ENCODE measurements around the gene NFKBIB. TPM values are rescaled to one million over a fixed set of nuclear protein-coding genes. Genes with fewer than 3 reads are reported as not detected.
"Not testable (repeated sequence)": the region's sequence is repeated elsewhere in the genome, so short reads cannot be mapped to it uniquely, and the experiment has no call there.

The NFKBIB gene
- 10 to 100 TPM; 10.0 to 31.1 (median 24.0) TPM for polyA plus RNA-seq

DNA sequence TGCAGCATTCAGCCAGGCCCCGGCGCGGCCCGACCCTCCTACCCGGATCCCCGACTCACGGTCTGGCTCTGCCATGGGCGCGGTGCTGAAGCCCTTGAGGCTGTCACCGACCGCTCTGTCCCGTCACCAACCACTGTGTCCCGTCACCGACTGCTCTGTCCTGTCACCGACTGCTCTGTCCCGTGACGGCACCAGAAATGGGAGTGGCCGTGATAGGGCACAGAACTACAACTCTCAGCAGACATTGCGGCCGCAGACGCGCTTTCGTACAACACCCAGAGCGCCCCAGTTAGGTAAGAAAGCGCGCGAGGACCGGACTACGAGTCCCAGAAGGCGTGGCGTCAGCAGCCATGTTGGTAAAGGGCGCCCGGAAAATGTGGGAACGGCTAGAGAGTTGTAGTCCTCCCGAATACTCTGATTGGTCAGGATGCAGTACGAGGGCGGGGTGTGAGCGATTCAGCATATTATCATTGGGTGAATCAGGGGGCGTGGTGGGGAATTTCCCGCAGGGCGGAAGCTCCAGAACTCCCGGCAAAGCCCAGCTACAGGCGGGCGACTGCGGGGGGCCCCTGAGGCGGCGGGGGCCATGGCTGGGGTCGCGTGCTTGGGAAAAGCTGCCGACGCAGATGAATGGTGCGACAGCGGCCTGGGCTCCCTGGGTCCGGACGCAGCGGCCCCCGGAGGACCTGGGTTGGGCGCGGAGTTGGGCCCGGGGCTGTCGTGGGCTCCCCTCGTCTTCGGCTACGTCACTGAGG lies at the start of gene NFKBIB, which contains the start of gene SIRT2:
Gene NFKBIB (plus strand): TSS at position 523 of the 755 bp plus-strand sequence. CDS start 64 bp downstream, at position 587.
Gene SIRT2 (minus strand): TSS at position 172 of the 755 bp plus-strand sequence. CDS start 97 bp downstream, at position 75.
- Mint-ChIP-seq H3K27me3 (ENCODE audit: low read depth in 3 of 3) (peaks cover 7 to 16% (median 8%) of the 10 kb centered on the region in 3 donors), H3K4me3 (peak within 1 kb of the TSS; percentile 91 to 98 (median 95)), H3K27ac (peak within 1 kb of the TSS; percentile 97 to 100 (median 100)), H3K36me3 (peaks cover 3 to 19% (median 9%) of the 10 kb centered on the region in 3 donors), H3K9me3 (no peaks in the 10 kb centered on the region), H3K4me1 (peaks cover 59 to 71% of the 10 kb centered on the region in 2 donors)
- peak; percentile 99 for DNase-seq

GRCh38 chr19:38850436-38850975 lies 49.3 kb upstream of the NFKBIB start:
- Mint-ChIP-seq H3K27ac (peak overlapping the region; percentile 98 to 100 (median 100)), H3K4me1 (peaks cover 55 to 56% of the 10 kb centered on the region in 2 donors), H3K9me3 (peaks cover 0 to 2% (median 0%) of the 10 kb centered on the region in 6 donors), H3K36me3 (peaks cover 11 to 27% (median 14%) of the 10 kb centered on the region in 3 donors), H3K27me3 (ENCODE audit: low read depth in 3 of 3) (peaks cover 36 to 52% (median 50%) of the 10 kb centered on the region in 3 donors), H3K4me3 (peak overlapping the region; percentile 88 to 98 (median 94))
- no peak for DNase-seq

DNA sequence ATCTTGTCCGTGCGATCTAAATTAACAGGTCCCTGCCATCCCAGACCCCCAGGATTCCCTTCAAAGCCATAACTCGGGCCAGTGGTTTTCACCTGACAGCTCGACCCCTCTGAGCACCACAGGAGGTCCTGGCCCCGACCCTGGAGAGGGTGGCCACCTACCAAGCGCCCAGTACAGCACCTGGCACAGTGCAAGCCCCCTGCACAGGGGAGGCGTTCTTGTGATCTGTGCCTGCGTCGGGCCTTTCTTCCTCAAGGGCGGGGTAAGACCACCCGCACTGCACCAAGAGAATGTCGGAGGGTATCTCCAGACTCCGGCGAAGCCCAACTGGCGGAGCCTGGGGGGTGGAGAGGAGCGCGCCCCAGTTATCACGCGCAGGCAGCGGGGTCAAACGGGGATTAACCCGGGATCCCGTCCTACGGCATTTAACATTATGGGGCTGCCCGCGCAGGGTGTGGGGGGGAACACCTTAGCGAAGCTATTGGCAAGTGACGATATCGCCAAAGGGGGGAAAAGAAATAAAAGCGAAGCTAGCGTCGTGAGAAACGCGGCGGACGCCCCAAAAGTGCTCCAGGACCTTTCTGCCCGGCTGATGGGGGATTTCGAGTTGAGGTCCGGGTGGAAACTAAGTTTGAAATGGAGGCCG lies 48.7 kb upstream of the NFKBIB start:
- peaks cover 49 to 51% of the 10 kb centered on the region in 2 donors for H3K4me1 Mint-ChIP-seq
- peaks cover 36 to 52% (median 50%) of the 10 kb centered on the region in 3 donors for H3K27me3 Mint-ChIP-seq (ENCODE audit: low read depth in 3 of 3)
- H3K9me3 Mint-ChIP-seq, result peaks cover 0 to 2% (median 0%) of the 10 kb centered on the region in 6 donors
- peaks cover 5 to 21% (median 8%) of the 10 kb centered on the region in 3 donors for H3K36me3 Mint-ChIP-seq
- H3K4me3 Mint-ChIP-seq, result peak overlapping the region; percentile 88 to 98 (median 94)
- DNase-seq, result peak; percentile 50 to 53 (median 52)
- peak overlapping the region; percentile 98 to 100 (median 100) for H3K27ac Mint-ChIP-seq

DNA sequence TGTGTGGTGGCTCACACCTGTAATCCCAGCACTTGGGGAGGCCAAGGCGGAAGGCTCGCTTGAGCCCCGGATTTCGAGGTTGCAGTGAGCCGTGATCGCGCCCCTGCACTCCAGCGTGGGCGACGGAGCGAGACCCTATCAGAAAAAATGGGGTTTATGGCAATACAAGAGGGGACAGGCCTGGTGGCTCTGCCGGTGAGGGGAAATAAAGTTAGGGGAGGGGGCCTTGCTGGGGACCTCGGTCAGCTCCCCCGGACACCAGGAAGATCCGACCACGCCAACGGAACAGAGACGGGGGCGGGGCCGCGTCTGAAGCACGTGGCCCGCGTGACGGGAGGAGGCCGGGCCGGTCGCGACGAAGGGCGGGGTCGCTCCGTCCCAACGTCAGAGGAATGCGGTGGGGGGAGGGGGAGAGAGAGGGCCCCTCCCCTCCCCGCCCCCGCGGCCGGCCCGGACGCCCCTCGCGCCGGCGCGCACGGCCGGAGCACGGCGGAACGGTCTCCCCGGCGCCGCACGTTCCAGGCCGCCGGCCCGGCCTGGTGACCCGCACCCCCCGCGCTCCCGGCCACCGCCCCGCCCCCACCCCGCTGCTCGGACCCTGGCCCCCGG lies 48.0 kb upstream of the NFKBIB start:
- peak overlapping the region; percentile 88 to 98 (median 94) for H3K4me3 Mint-ChIP-seq
- H3K4me1 Mint-ChIP-seq, result peaks cover 51 to 53% of the 10 kb centered on the region in 2 donors

DNA sequence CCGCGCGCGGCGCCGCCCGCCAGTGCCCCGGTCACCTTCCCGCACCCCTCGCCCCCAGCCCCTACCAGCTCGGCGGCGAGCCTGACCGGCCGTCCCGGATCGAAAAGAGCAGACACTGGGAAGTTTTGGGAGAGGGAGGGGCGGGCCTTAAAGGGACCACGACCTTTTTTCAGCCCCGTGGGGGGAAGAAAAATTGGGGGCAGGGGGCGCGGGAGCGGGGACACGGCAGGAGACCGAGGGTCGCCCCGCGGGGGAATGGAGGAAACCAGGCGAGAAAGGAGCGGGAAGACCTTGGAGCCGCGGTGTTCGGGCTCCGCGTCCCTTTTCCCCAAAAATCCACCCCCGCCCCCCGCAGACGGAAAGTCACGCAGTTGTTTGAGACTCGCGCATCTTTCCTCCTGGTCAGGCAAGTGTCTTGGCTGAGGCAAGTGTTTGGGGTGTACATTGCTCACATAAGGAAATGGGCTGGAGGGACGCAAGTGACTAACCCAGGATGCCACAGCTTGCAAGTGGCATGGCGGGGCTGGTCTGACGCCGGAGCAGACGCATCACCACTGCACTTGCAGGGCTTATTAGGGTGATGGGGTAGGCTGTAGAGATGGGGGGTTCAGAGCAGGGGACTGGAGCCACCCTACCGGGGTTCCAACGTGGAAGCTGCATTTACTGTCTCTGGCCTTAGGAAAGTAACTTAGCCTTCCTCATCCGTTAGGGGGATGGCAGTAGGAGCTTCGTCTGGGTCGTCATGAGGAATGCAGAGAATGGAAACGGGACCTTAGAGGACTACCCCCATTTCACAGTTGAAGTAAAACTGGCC lies 47.3 kb upstream of the NFKBIB start:
- peak overlapping the region; percentile 92 to 100 (median 98) for H3K27ac Mint-ChIP-seq
- peaks cover 0 to 2% (median 0%) of the 10 kb centered on the region in 6 donors for H3K9me3 Mint-ChIP-seq
- H3K36me3 Mint-ChIP-seq, result peaks cover 0 to 10% (median 7%) of the 10 kb centered on the region in 3 donors
- H3K4me3 Mint-ChIP-seq, result peak overlapping the region; percentile 81 to 97 (median 90)
- peak; percentile 88 to 89 (median 88) for DNase-seq
- peaks cover 51 to 53% of the 10 kb centered on the region in 2 donors for H3K4me1 Mint-ChIP-seq
- peaks cover 38 to 56% (median 55%) of the 10 kb centered on the region in 3 donors for H3K27me3 Mint-ChIP-seq (ENCODE audit: low read depth in 3 of 3)

More for the DNA sequence above, 48.0 kb upstream of the NFKBIB start:
- peak overlapping the region; percentile 98 to 100 (median 100) for H3K27ac Mint-ChIP-seq
- peaks cover 3 to 17% (median 7%) of the 10 kb centered on the region in 3 donors for H3K36me3 Mint-ChIP-seq
- peak; percentile 90 to 93 (median 93) for DNase-seq
- H3K27me3 Mint-ChIP-seq (ENCODE audit: low read depth in 3 of 3), result peaks cover 36 to 54% (median 50%) of the 10 kb centered on the region in 3 donors
- peaks cover 0 to 2% (median 0%) of the 10 kb centered on the region in 6 donors for H3K9me3 Mint-ChIP-seq

- Mint-ChIP-seq H3K36me3 (peaks cover 0 to 7% (median 3%) of the 10 kb centered on the region in 3 donors), H3K27ac (peak overlapping the region; percentile 92 to 100 (median 98)), H3K9me3 (peaks cover 0 to 2% (median 0%) of the 10 kb centered on the region in 6 donors), H3K27me3 (ENCODE audit: low read depth in 3 of 3) (peaks cover 43 to 53% (median 53%) of the 10 kb centered on the region in 3 donors), H3K4me1 (peaks cover 50% of the 10 kb centered on the region in 2 donors), H3K4me3 (peak overlapping the region; percentile 81 to 97 (median 90))
- DNase-seq, result no peak
These were observed 46.6 kb upstream of the NFKBIB start for GRCh38 chr19:38853214-38853613.

DNA sequence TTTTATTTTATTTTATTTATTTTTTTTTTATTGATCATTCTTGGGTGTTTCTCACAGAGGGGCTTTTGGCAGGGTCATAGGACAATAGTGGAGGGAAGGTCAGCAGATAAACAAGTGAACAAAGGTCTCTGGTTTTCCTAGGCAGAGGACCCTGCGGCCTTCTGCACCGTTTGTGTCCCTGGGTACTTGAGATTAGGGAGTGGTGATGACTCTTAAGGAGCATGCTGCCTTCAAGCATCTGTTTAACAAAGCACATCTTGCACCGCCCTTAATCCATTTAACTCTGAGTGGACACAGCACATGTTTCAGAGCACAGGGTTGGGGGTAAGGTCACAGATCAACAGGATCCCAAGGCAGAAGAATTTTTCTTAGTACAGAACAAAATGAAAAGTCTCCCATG lies 44.8 kb upstream of the NFKBIB start:
- H3K9me3 Mint-ChIP-seq, H3K36me3 Mint-ChIP-seq, H3K4me3 Mint-ChIP-seq, DNase-seq: not testable (repeated sequence)
- peaks cover 30 to 36% (median 36%) of the 10 kb centered on the region in 3 donors for H3K27me3 Mint-ChIP-seq (ENCODE audit: low read depth in 3 of 3)
- H3K4me1 Mint-ChIP-seq, result peaks cover 40 to 47% of the 10 kb centered on the region in 2 donors
- H3K27ac Mint-ChIP-seq, result peak overlapping the region in 1 of 6 donors; percentile 83

DNA sequence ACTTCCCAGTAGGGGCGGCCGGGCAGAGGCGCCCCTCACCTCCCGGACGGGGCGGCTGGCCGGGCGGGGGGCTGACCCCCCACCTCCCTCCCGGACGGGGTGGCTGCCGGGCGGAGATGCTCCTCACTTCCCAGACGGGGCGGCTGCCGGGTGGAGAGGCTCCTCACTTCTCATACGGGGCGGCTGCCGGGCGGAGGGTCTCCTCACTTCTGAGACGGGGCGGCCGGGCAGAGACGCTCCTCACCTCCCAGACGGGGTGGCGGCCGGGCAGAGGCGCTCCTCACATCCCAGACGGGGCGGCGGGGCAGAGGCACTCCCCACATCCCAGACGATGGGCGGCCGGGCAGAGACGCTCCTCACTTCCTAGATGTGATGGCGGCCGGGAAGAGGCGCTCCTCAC lies 44.0 kb upstream of the NFKBIB start:
- Mint-ChIP-seq H3K4me1 (peaks cover 37 to 44% of the 10 kb centered on the region in 2 donors), H3K4me3 (peak overlapping the region in 1 of 5 donors; percentile 40), H3K27me3 (ENCODE audit: low read depth in 3 of 3) (peaks cover 22 to 30% (median 28%) of the 10 kb centered on the region in 3 donors)
- not testable (repeated sequence) for H3K9me3 Mint-ChIP-seq, DNase-seq, H3K27ac Mint-ChIP-seq, H3K36me3 Mint-ChIP-seq

GRCh38 chr19:38856813-38857212 lies 43.0 kb upstream of the NFKBIB start:
- H3K27me3 Mint-ChIP-seq (ENCODE audit: low read depth in 3 of 3), result peaks cover 13 to 19% (median 18%) of the 10 kb centered on the region in 3 donors
- H3K9me3 Mint-ChIP-seq, result no peaks in the 10 kb centered on the region
- no peaks in the 10 kb centered on the region for H3K36me3 Mint-ChIP-seq
- peak overlapping the region; percentile 21 to 78 (median 67) for H3K4me3 Mint-ChIP-seq
- H3K27ac Mint-ChIP-seq, result peak overlapping the region; percentile 88 to 98 (median 92)
- DNase-seq, result no peak
- peaks cover 27 to 34% of the 10 kb centered on the region in 2 donors for H3K4me1 Mint-ChIP-seq

DNA sequence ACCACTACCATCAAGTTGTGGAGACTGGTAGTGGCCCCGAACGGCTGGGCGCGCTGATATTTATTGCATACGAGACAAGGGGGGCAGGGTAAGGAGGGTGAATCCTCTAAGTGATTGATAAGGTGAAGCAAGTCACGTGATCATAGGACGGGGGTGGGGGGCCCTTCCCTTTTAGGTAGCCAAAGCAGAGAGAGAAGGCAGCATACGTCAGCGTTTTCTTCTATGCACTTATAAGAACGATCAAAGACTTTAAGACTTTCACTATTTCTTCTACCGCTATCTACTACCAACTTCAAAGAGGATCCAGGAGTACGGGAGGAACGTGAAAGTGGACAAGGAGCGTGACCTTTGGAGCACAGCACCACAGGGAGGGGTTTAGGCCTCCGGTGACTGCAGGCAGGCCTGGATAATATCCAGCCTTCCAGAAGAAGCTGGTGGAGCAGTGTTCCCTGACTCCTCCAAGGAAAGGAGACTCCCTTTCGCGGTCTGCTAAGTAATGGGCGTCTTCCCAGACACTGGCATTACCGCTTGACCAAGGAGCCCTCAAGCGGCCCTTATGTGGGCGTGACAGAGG lies 40.1 kb upstream of the NFKBIB start:
- peaks cover 37 to 46% of the 10 kb centered on the region in 2 donors for H3K4me1 Mint-ChIP-seq
- H3K9me3 Mint-ChIP-seq, H3K4me3 Mint-ChIP-seq, DNase-seq, H3K36me3 Mint-ChIP-seq: not testable (repeated sequence)
- peaks cover 13 to 20% (median 18%) of the 10 kb centered on the region in 3 donors for H3K27me3 Mint-ChIP-seq (ENCODE audit: low read depth in 3 of 3)
- H3K27ac Mint-ChIP-seq, result peak overlapping the region in 2 of 6 donors; percentile 45 to 49

- DNase-seq, result no peak
- Mint-ChIP-seq H3K4me3 (no peak overlapping the region), H3K4me1 (peaks cover 52 to 62% of the 10 kb centered on the region in 2 donors), H3K36me3 (no peaks in the 10 kb centered on the region), H3K27ac (no peak overlapping the region), H3K27me3 (ENCODE audit: low read depth in 3 of 3) (peaks cover 21 to 31% (median 27%) of the 10 kb centered on the region in 3 donors), H3K9me3 (no peaks in the 10 kb centered on the region)
These were observed 38.4 kb upstream of the NFKBIB start for GRCh38 chr19:38861368-38861767.

Data from immature natural killer cell (primary cell).